ENCODE data around the gene JAK1.

GRCh38 chr1:64942118-64942517, 24.2 kb downstream of the JAK1 start:
- TF ChIP-seq, protein P1, sequence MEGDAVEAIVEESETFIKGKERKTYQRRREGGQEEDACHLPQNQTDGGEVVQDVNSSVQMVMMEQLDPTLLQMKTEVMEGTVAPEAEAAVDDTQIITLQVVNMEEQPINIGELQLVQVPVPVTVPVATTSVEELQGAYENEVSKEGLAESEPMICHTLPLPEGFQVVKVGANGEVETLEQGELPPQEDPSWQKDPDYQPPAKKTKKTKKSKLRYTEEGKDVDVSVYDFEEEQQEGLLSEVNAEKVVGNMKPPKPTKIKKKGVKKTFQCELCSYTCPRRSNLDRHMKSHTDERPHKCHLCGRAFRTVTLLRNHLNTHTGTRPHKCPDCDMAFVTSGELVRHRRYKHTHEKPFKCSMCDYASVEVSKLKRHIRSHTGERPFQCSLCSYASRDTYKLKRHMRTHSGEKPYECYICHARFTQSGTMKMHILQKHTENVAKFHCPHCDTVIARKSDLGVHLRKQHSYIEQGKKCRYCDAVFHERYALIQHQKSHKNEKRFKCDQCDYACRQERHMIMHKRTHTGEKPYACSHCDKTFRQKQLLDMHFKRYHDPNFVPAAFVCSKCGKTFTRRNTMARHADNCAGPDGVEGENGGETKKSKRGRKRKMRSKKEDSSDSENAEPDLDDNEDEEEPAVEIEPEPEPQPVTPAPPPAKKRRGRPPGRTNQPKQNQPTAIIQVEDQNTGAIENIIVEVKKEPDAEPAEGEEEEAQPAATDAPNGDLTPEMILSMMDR (IDR thresholded peaks at IDR 0.05) = no peak
- no peak for TF ChIP-seq POLR2A (IDR thresholded peaks at IDR 0.05)
